Activated T-helper 17 cell treated with anti-CD3 and anti-CD28 coated beads, Interleukin-2, amount 50 U/mL, for 72 hours (primary cell): ENCODE measurements around the gene DLGAP1. TPM values are rescaled to one million over a fixed set of nuclear protein-coding genes. Genes with fewer than 3 reads are reported as not detected.
A peak's percentile ranks its signal among the peaks of the same experiment; 100 is the strongest.

Experiments used
- ATAC-seq: fragments of 150-1000 bp; cut with Tn5 transposase; replicated peaks from 2 replicates; pipeline ENCODE4 v1.10.0; 2021; ENCODE audit warnings: mild to moderate bottlenecking, moderate library complexity
- H3K27ac Mint-ChIP-seq: one replicate; pipeline ENCODE4 v1.8.0; 2022; ENCODE audit warnings: mixed read lengths
- H3K27me3 Mint-ChIP-seq: one replicate; pipeline ENCODE4 v1.8.0; 2022; ENCODE audit warnings: mixed read lengths
- H3K36me3 Mint-ChIP-seq: one replicate; pipeline ENCODE4 v1.8.0; 2022; ENCODE audit warnings: low read depth, mild to moderate bottlenecking, mixed read lengths
- H3K4me1 Mint-ChIP-seq: one replicate; pipeline ENCODE4 v1.8.0; 2022; ENCODE audit warnings: mixed read lengths
- H3K4me3 Mint-ChIP-seq: one replicate; pipeline ENCODE4 v1.8.0; 2022; ENCODE audit warnings: mild to moderate bottlenecking, mixed read lengths
- H3K9me3 Mint-ChIP-seq: one replicate; pipeline ENCODE4 v1.8.0; 2022; ENCODE audit warnings: mixed read lengths
- total RNA-seq, 2 donors: library from RNA; stranded (reverse); gene quantifications; one replicate each; pipeline ENCODE4 v1.2.3, GENCODE V29; 2022

The DLGAP1 gene
- total RNA-seq, 2 donors from 2014 or later: 1.1 to 1.2 TPM

DNA sequence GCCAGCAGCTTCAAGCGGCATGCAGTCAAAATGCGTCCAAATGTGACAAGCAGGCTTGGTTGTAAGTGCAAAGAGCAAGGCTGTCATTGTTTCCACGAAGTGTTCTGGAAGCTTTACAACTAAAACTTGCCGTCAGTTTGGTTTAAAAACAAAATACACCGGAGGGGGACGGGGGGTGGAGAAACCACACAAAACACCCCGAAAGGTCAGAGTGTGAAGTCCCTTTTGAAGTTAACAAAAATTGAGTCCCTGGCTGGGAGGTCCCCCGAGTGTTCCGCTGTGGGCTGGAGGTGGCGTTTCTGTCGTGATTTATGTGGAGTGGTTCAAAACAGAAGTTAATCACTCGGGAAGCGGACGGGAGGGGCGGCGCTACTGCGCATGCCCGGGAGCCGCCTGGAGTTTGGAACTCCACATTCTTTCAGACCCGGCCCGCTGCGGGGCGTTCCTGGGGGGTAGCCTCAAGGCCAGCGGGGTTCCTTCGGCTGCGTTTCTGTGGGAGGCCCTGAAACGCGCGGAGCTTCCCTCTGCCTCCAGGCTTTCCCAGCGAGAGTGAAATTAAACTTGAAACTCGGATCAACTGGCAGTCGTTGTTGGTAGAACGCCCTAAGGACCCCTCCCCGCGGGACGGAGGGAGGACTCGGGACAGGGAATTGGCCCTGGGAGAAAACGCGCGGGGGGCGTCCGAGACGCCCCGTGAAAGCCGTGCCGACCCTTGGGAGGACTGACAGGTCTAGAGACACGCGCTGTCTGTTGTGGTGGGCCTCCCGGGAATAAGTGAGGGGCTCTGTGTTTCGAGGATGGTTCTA lies 1003.7 kb downstream of the DLGAP1 start:
- peaks cover 18% of the 10 kb centered on the region for H3K4me1 Mint-ChIP-seq
- ATAC-seq: peak; percentile 40
- H3K36me3 Mint-ChIP-seq: peaks cover 87% of the 10 kb centered on the region

DNA sequence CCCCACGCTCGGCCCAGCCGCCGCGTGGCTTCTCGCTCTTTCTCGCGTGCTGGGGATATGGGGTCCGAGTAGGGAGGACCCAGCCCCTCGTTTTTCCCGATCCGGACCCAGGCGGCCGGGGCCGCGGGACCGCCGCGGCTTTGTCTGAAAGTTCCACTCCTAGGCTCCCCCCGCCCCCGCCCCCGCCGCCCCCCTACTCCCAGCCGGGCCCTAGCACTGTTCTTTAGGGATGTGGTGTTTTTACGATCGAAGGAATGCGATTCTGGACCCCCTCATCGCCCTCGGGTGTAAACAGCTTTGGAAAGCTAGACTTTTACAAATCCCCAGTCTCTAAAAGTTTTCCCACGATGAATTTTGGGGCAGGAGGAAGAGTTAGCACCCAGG lies 1004.3 kb downstream of the DLGAP1 start:
- H3K9me3 Mint-ChIP-seq: no peaks in the 10 kb centered on the region
- H3K27me3 Mint-ChIP-seq: no peaks in the 10 kb centered on the region
- H3K4me3 Mint-ChIP-seq: peak overlapping the region; percentile 98
- no peak for ATAC-seq
- H3K36me3 Mint-ChIP-seq: peaks cover 81% of the 10 kb centered on the region
- peak overlapping the region; percentile 99 for H3K27ac Mint-ChIP-seq
- peaks cover 13% of the 10 kb centered on the region for H3K4me1 Mint-ChIP-seq

More for the DNA sequence above, 1003.7 kb downstream of the DLGAP1 start:
- Mint-ChIP-seq H3K27ac (peak overlapping the region; percentile 99), H3K4me3 (peak overlapping the region; percentile 98), H3K9me3 (no peaks in the 10 kb centered on the region), H3K27me3 (no peaks in the 10 kb centered on the region)

DNA sequence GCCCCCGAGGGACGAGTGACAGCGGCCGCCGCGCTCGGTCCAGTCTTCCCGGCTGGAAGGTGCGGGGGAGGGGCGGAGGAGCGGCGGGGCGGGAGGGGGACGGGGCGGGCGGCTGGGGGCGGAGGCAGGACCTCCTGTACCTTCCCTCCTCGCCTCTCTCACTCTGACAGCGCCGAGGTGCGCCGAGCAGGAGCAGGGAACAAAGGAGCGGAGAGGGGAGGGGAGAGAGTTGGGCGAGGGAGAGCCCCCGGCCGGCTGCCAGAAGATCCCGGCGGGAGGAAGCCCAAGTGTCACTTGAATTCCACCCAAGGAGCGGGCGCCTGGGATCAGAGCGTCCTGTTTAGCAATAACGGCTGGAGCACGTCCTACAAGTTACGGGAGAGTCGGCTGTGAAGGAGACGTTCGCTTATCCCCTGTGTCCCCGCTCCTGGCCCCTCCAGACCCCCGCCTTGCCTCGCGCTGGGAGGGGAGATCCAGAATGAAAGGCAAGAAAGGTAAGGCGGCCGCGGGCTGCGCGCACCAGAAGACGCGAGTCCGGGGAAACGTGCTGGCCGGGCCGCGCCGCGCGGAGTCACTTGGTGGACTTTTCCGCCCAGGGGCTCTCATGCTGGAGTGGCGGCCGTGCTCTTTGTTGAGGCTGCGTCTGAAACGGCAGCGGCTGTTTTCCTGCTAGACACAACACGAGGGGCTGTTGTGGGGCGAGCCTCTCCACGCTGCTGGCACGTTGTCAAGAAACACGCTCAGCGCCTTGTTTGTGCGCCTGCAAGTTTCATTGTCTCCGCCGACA lies 1004.9 kb downstream of the DLGAP1 start, which contains the start of gene TGIF1:
TGIF1 (plus strand) TSS at position 161 of the 787 bp plus-strand sequence; CDS start at position 479, 318 bp downstream.
- Mint-ChIP-seq H3K36me3 (peaks cover 75% of the 10 kb centered on the region), H3K9me3 (no peaks in the 10 kb centered on the region), H3K27ac (peak within 1 kb of the TSS; percentile 99), H3K4me3 (peak within 1 kb of the TSS; percentile 98), H3K27me3 (no peaks in the 10 kb centered on the region), H3K4me1 (peaks cover 10% of the 10 kb centered on the region)
- ATAC-seq: no peak

- peak; percentile 4 for ATAC-seq
Measured at GRCh38 chr18:3449512-3450011, 1005.5 kb downstream of the DLGAP1 start.

DNA sequence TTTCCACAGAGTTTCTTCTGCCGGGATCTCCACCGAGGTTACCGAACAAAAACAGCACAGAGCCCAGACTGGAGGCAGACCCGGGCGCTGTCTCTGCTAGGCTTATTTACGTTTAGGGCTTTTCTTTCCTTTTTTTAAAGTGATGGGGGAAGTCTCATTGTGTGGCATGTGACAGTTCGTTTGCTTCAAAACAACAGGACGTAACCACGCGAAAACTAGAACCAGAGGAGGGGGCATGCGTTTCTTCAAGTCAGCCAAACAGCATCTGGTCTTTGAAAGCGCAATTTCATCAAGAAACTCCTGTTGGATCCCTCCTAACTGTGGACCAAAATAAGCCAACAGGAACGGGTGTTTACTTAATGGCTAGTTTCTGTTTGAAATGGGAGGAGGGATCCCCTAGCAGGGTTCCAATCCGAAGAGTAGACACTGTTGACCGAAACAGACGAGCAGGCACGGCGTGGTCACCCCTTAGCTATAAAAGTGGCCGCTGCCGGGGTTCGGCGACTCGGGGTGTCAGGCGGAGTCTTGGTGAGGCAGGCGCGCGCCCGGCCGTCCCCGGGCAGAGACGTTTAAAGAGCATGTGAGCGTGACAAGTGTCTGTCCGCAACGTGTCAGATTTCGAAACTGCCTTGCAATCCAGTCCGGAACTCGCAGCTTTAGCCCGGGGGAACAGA lies 1006.1 kb downstream of the DLGAP1 start:
- Mint-ChIP-seq H3K36me3 (peaks cover 63% of the 10 kb centered on the region), H3K4me3 (peak overlapping the region; percentile 98), H3K4me1 (peaks cover 4% of the 10 kb centered on the region), H3K27me3 (no peaks in the 10 kb centered on the region), H3K9me3 (no peaks in the 10 kb centered on the region), H3K27ac (peak overlapping the region; percentile 99)
- ATAC-seq: peak; percentile 38

More at GRCh38 chr18:3449512-3450011, 1005.5 kb downstream of the DLGAP1 start:
- no peaks in the 10 kb centered on the region for H3K9me3 Mint-ChIP-seq
- peak overlapping the region; percentile 99 for H3K27ac Mint-ChIP-seq
- H3K4me3 Mint-ChIP-seq: peak overlapping the region; percentile 98
- peaks cover 69% of the 10 kb centered on the region for H3K36me3 Mint-ChIP-seq
- H3K27me3 Mint-ChIP-seq: no peaks in the 10 kb centered on the region
- peaks cover 5% of the 10 kb centered on the region for H3K4me1 Mint-ChIP-seq

- H3K4me3 Mint-ChIP-seq: peak overlapping the region; percentile 98
- peaks cover 4% of the 10 kb centered on the region for H3K4me1 Mint-ChIP-seq
- H3K9me3 Mint-ChIP-seq: no peaks in the 10 kb centered on the region
- peaks cover 55% of the 10 kb centered on the region for H3K36me3 Mint-ChIP-seq
- no peaks in the 10 kb centered on the region for H3K27me3 Mint-ChIP-seq
- peak overlapping the region; percentile 99 for H3K27ac Mint-ChIP-seq
- peak; percentile 65 for ATAC-seq
Measured at GRCh38 chr18:3447895-3448837, 1006.9 kb downstream of the DLGAP1 start.

DNA sequence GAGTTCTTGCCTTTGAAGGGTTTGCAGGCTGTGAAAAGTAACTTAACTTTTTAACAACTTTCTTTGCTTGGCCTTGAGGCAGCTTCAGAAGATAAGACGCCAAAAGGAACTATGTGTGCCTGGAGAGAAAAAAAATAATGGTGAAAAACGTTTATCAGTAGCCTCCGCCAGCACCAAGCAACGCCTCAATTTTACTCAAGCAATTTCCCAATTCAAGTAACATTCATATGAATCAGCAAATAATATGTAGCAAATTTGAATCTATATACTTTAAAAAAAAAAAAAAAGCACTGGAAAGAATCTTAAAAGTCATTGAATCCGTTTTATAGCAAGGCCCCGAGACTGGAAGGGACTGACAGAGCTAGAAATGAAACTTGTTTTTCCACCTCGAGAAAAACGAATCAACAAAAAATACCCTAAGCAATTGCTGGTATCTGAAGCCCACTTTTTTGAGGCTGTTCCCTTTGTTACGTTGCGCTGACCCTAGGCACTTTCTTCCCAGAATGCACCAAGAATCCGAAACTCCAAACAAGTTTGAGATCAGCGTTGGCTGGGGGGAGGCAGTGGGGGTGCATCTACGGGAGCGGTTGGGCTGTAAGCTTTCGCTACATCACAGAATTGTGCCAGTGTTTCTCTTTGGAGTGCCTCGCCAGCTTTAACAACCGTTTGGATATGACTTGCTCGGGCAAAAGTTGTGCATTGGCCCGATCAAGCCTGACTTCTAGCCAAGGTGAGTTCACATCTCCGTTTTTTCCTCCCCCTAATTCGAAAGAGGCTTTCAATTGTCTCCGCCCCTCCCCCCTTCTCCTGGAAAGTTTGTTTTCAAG lies 1007.8 kb downstream of the DLGAP1 start:
- H3K27me3 Mint-ChIP-seq: no peaks in the 10 kb centered on the region
- H3K9me3 Mint-ChIP-seq: no peaks in the 10 kb centered on the region
- H3K27ac Mint-ChIP-seq: peak overlapping the region; percentile 99
- peaks cover 4% of the 10 kb centered on the region for H3K4me1 Mint-ChIP-seq
- H3K36me3 Mint-ChIP-seq: peaks cover 46% of the 10 kb centered on the region
- peak overlapping the region; percentile 98 for H3K4me3 Mint-ChIP-seq
- no peak for ATAC-seq
